Parathyroid adenoma (tissue), 2 donors: ENCODE measurements around the gene KRTAP1-4.
"Not testable (repeated sequence)": the region's sequence is repeated elsewhere in the genome, so short reads cannot be mapped to it uniquely, and the experiment has no call there.

Experiments
- H2AFZ ChIP-seq: fragments of 300-600 bp; sonication (generic); one replicate; pipeline ENCODE4 v1.7.0; 2017; ENCODE audit warnings: antibody characterized with exemption, mild to moderate bottlenecking
- H3K27ac ChIP-seq: fragments of 300-600 bp; sonication (generic); one replicate; pipeline ENCODE4 v1.7.0; 2017
- H3K27me3 ChIP-seq: fragments of 300-600 bp; sonication (generic); one replicate; pipeline ENCODE4 v1.7.0; 2017; ENCODE audit warnings: low read length; ENCODE audit not compliant: control insufficient read depth, insufficient read depth
- H3K36me3 ChIP-seq: fragments of 300-600 bp; sonication (generic); one replicate; pipeline ENCODE4 v1.7.0; 2017; ENCODE audit warnings: low read length; ENCODE audit not compliant: control insufficient read depth, insufficient read depth
- H3K4me1 ChIP-seq: fragments of 300-600 bp; sonication (generic); one replicate; pipeline ENCODE4 v1.7.0; 2017; ENCODE audit warnings: control low read depth
- H3K4me2 ChIP-seq: fragments of 300-600 bp; sonication (generic); one replicate; pipeline ENCODE4 v1.7.0; 2017; ENCODE audit warnings: low read length
- H3K4me3 ChIP-seq: fragments of 300-600 bp; sonication (generic); one replicate; pipeline ENCODE4 v1.7.0; 2017; ENCODE audit warnings: low read depth, low read length
- H3K79me2 ChIP-seq: fragments of 300-600 bp; sonication (generic); one replicate; pipeline ENCODE4 v1.7.0; 2017; ENCODE audit warnings: control low read depth
- H3K9ac ChIP-seq: fragments of 300-600 bp; sonication (generic); one replicate; pipeline ENCODE4 v1.7.0; 2017; ENCODE audit warnings: mild to moderate bottlenecking
- H3K9me3 ChIP-seq: fragments of 300-600 bp; sonication (generic); one replicate; pipeline ENCODE4 v1.7.0; 2017; ENCODE audit warnings: low read length; ENCODE audit not compliant: control insufficient read depth
- TF ChIP-seq, protein P1 (sequence below): fragments of 300-600 bp; sonication (generic); IDR thresholded peaks from one replicate; pipeline ENCODE4 v1.7.0; 2017; ENCODE audit warnings: antibody characterized with exemption, mild to moderate bottlenecking
- donor health status: primary hyperparathyroidism.

The KRTAP1-4 gene

DNA sequence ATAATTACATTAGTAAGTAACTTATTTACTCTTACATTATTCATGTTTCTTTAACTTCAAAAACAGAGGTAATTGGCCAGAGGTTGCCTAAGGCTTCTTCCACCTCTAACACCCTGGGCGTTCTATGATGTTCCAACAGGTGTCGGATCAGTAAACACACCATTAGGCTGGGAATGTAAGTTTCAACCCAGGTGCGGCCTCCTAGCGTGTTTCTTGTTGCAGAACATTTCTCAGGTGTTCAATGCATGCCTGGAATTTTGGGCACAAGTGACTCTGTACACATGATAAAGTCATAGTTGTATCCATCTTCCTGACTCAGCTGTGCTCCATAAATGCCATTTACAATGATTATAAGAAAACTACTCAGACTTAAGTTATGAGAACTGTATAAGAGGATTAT is 24.0 kb upstream of the KRTAP1-4 start:
- Histone ChIP-seq H3K27me3 (peaks cover 2% of the 10 kb centered on the region), H3K4me2 (no peak overlapping the region), H3K79me2 (no peaks in the 10 kb centered on the region), H3K27ac (no peak overlapping the region), H3K4me1 (no peaks in the 10 kb centered on the region), H3K4me3 (no peak overlapping the region), H2AFZ (no peak overlapping the region), H3K9ac (no peak overlapping the region), H3K9me3 (no peaks in the 10 kb centered on the region), H3K36me3 (no peaks in the 10 kb centered on the region)
- TF ChIP-seq, protein P1, sequence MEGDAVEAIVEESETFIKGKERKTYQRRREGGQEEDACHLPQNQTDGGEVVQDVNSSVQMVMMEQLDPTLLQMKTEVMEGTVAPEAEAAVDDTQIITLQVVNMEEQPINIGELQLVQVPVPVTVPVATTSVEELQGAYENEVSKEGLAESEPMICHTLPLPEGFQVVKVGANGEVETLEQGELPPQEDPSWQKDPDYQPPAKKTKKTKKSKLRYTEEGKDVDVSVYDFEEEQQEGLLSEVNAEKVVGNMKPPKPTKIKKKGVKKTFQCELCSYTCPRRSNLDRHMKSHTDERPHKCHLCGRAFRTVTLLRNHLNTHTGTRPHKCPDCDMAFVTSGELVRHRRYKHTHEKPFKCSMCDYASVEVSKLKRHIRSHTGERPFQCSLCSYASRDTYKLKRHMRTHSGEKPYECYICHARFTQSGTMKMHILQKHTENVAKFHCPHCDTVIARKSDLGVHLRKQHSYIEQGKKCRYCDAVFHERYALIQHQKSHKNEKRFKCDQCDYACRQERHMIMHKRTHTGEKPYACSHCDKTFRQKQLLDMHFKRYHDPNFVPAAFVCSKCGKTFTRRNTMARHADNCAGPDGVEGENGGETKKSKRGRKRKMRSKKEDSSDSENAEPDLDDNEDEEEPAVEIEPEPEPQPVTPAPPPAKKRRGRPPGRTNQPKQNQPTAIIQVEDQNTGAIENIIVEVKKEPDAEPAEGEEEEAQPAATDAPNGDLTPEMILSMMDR: no peak

DNA sequence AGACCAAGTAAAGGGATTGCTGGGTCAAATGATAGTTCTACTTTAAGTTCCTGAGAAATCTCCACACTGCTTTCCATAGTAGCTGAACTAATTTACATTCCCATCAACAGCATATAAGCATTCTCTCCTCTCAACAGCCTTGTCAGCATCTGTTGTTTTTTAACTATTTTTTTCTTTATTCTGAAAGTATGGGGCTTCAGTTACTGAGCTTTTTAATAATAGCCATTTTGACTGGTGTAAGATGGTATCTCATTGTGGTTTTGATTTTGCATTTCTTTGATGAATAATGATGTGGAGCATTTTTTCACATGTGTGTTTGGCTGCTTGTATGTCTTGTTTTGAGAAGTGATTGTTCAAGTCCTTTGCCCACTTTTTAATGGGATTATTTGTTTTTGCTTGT is 22.6 kb upstream of the KRTAP1-4 start:
- no peaks in the 10 kb centered on the region for H3K79me2 ChIP-seq
- H3K4me3 ChIP-seq: no peak overlapping the region
- no peaks in the 10 kb centered on the region for H3K4me1 ChIP-seq
- no peak overlapping the region for H3K27ac ChIP-seq
- no peak overlapping the region for H3K9ac ChIP-seq
- H3K36me3 ChIP-seq: no peaks in the 10 kb centered on the region
- no peaks in the 10 kb centered on the region for H3K9me3 ChIP-seq
- TF ChIP-seq, protein P1: no peak
- no peak overlapping the region for H2AFZ ChIP-seq
- H3K27me3 ChIP-seq: peaks cover 4% of the 10 kb centered on the region
- H3K4me2 ChIP-seq: no peak overlapping the region

DNA sequence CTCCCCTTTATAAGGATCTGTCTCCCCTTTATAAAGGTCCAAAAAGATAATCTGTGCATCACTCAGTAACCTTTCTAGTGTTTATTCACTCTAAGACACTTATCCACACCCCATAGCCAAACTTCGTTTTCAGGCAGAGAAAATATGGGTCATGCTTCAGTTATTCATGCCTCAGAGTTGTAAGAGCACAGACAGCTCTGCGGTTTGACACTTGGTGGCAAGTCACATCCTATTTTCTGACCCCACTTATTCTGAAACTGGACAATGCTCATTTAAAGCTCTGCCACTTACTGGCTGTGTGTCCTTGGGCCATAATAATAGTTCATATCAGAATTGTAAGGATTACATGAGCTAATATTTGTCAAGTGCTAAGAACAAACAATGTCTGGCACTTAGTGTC is 19.1 kb upstream of the KRTAP1-4 start:
- Histone ChIP-seq H3K36me3 (no peaks in the 10 kb centered on the region), H3K27me3 (peaks cover 4% of the 10 kb centered on the region), H2AFZ (no peak overlapping the region), H3K4me2 (no peak overlapping the region), H3K4me3 (no peak overlapping the region), H3K9ac (no peak overlapping the region), H3K9me3 (no peaks in the 10 kb centered on the region), H3K79me2 (no peaks in the 10 kb centered on the region), H3K27ac (no peak overlapping the region), H3K4me1 (no peaks in the 10 kb centered on the region)
- TF ChIP-seq, protein P1: no peak

DNA sequence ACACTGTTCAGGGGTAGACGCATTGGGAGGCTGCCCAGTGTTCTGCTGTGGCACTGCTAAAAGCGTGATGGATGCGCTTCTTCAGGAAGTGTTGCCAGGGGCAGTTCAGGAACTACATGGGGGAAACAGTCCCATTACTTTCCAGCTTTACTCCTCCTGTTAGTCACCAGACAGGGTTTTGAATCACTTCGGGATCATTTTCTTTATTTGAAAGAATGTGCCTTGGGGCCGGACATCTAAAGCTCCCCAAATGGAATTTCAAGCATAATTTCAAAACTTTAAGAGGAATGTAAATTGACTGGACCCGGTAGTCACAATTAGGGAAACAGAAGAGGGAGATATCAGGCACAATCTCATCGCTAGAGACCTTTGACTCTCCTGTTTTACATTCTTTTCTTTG is 18.4 kb upstream of the KRTAP1-4 start:
- H3K9ac ChIP-seq: no peak overlapping the region

DNA sequence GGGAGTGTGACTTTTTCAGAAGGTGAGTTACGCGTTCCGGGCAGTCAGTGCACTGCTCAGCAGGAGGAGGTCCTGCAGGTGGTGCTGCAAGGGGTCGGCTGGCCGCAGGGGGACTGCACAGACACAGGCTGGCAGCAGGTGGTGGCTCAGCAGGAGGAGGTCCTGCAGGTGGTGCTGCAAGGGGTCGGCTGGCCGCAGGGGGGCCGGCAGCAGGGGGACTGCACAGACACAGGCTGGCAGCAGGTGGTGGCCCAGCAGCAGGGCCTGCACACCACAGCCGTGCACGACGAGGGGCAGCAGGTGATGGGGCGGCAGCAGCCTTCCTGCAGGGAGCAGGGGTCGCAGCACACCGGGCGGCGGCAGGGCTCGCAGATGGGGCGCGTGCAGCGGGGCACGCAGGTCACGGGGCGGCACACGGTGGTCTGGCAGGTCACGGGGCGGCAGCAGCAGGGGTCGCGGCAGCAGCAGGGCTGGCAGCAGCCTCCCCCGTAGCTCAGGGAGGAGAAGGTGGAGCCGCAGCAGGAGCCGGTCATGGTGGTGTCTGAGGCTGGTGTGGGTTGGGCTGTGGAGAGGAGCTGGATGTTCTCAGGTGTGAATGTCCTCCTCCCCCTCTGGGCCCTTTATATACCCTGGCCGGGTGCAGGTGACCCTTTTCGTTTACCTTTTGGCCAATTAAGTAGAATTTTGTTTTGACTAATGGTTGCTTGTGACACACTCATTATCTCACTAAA is 16.9 kb upstream of the KRTAP1-4 start, which contains the start of gene KRTAP2-1:
KRTAP2-1 (minus strand) TSS at position 582 of the 731 bp plus-strand sequence; CDS start at position 533, 49 bp downstream.
- not testable (repeated sequence) for H3K4me3 ChIP-seq, H3K79me2 ChIP-seq, H3K27ac ChIP-seq, H3K4me1 ChIP-seq, H3K27me3 ChIP-seq, H3K36me3 ChIP-seq, H3K9me3 ChIP-seq, H3K4me2 ChIP-seq, H3K9ac ChIP-seq, H2AFZ ChIP-seq

More for the DNA sequence above, 18.4 kb upstream of the KRTAP1-4 start:
- H3K36me3 ChIP-seq: no peaks in the 10 kb centered on the region
- H3K4me1 ChIP-seq: no peaks in the 10 kb centered on the region
- peaks cover 4% of the 10 kb centered on the region for H3K27me3 ChIP-seq
- TF ChIP-seq, protein P1: no peak
- no peak overlapping the region for H3K4me2 ChIP-seq
- H3K9me3 ChIP-seq: no peaks in the 10 kb centered on the region
- H3K27ac ChIP-seq: no peak overlapping the region
- no peak overlapping the region for H3K4me3 ChIP-seq
- H3K79me2 ChIP-seq: no peaks in the 10 kb centered on the region
- H2AFZ ChIP-seq: no peak overlapping the region
